Activated naive CD8-positive, alpha-beta T cell treated with anti-CD3 and anti-CD28 coated beads for 36 hours (primary cell): ENCODE results near the gene GPR137B. TPM values are rescaled to one million over a fixed set of nuclear protein-coding genes. Genes with fewer than 3 reads are reported as not detected.

Source experiments
- DNase-seq: peaks from one replicate; pipeline ENCODE4 v3.0.0; 2021
- H3K27ac Mint-ChIP-seq: one replicate; pipeline ENCODE4 v1.8.0; 2022; ENCODE audit warnings: mild to moderate bottlenecking, moderate library complexity, mixed read lengths
- H3K27me3 Mint-ChIP-seq: one replicate; pipeline ENCODE4 v1.8.0; 2022; ENCODE audit warnings: mild to moderate bottlenecking, mixed read lengths
- H3K36me3 Mint-ChIP-seq: one replicate; pipeline ENCODE4 v1.8.0; 2021; ENCODE audit warnings: mild to moderate bottlenecking, mixed read lengths
- H3K4me1 Mint-ChIP-seq: one replicate; pipeline ENCODE4 v1.8.0; 2021; ENCODE audit warnings: mixed read lengths
- H3K4me3 Mint-ChIP-seq: one replicate; pipeline ENCODE4 v1.8.0; 2022; ENCODE audit warnings: mild to moderate bottlenecking, moderate library complexity, mixed read lengths
- H3K9me3 Mint-ChIP-seq: one replicate; pipeline ENCODE4 v1.8.0; 2022; ENCODE audit warnings: mixed read lengths
- total RNA-seq, 2 experiments: library from RNA; stranded (reverse); gene quantifications; one replicate each; pipeline ENCODE4 v1.2.3, GENCODE V29; 2021

Gene GPR137B
- total RNA-seq, 2 experiments from 2014 or later, result 4.6 to 4.7 TPM

DNA sequence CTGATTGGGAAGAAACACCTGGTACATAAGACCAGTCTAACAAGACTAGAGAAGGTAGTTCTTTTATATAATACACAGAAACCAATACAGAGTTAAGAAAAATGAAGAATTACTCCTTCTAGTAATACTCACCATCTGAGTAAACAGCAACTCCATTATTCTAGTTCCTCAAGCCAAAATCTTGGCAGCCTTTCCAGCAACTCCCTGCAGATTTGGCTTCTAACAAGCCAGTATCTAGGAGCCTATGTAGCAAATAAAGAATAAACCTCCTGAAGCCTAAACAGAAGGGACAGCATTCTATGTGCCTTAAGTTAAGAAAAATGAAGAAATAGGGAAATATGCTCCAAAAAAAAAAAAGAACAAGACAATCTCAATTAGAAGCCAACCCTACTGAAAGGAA is 114.9 kb downstream of the GPR137B start:
- Mint-ChIP-seq H3K27me3 (no peaks in the 10 kb centered on the region), H3K36me3 (peaks cover 39% of the 10 kb centered on the region), H3K9me3 (peaks cover 38% of the 10 kb centered on the region), H3K4me3 (no peak overlapping the region), H3K27ac (no peak overlapping the region), H3K4me1 (peaks cover 16% of the 10 kb centered on the region)
- DNase-seq, result no peak

DNA sequence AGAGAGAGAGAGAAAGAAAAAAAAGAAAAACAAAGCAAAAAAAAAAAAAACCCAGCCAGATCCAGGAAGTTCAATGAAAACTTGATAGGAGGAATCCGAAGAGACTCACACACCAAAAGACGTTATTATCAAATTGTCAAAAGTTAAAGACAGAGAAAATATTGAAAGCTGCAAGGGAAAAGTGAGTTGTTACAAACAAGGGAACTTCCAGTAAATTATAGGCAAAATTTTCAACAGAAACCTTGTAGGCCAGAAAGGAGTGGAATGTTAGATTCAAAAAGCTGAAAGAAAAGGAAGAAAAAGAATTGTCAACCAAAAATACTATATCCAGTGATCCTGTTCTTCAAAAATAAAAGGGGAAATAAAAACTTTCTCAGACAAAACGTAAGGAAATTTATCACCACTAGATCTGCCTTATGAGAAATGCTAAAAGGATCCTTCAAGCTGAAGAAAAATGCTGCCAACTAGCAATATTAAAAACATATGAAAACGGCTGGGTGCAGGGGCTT is 115.8 kb downstream of the GPR137B start:
- H3K27ac Mint-ChIP-seq, result no peak overlapping the region
- no peak for DNase-seq
- H3K9me3 Mint-ChIP-seq, result peaks cover 41% of the 10 kb centered on the region
- no peak overlapping the region for H3K4me3 Mint-ChIP-seq
- peaks cover 49% of the 10 kb centered on the region for H3K36me3 Mint-ChIP-seq
- H3K27me3 Mint-ChIP-seq, result no peaks in the 10 kb centered on the region
- H3K4me1 Mint-ChIP-seq, result peaks cover 16% of the 10 kb centered on the region

Other genes starting within 250 kb of the GPR137B start
- gene NID1, start 77.4 kb upstream of the GPR137B start, total RNA-seq, result under 1 TPM; 0.08 to 0.10 TPM
- 1 to 10 TPM; 2.8 to 3.7 TPM for gene ERO1B, start 139.4 kb downstream of the GPR137B start, total RNA-seq